ENCODE measurements around the gene AFF2. TPM values are rescaled to one million over a fixed set of nuclear protein-coding genes. Genes with fewer than 3 reads are reported as not detected.

AFF2 gene
- polyA plus RNA-seq, 1 experiment = 0.04 TPM

DNA sequence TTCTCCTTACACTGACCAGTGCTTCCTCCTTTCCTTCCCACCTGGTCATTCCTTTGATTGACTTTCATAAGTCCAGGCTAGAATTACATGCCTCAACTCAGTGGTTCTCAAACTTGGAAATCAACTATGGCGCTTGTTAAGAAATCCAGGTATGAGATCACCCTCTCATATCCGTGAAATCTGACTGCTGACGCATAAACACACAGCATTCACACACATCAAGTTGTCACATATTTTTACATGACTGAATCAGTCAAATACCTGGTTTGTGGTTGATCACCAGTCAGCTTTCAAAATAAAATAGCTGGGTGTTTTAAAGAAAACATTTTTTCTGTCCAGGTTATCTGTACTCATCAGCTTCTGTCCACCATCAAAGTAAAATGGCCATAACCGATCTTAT lies 433.5 kb downstream of the AFF2 start:
- CTCF ChIA-PET = no interaction called here
- H3K4me3 ChIP-seq (ENCODE audit: low read depth, low read length) = no peak overlapping the region
- H3K27ac ChIP-seq (ENCODE audit: low read depth, low read length) = no peak overlapping the region
- H3K27me3 ChIP-seq (ENCODE audit: control insufficient read depth, insufficient read depth, low read length) = no peaks in the 10 kb centered on the region
- TF ChIP-seq, protein P1, sequence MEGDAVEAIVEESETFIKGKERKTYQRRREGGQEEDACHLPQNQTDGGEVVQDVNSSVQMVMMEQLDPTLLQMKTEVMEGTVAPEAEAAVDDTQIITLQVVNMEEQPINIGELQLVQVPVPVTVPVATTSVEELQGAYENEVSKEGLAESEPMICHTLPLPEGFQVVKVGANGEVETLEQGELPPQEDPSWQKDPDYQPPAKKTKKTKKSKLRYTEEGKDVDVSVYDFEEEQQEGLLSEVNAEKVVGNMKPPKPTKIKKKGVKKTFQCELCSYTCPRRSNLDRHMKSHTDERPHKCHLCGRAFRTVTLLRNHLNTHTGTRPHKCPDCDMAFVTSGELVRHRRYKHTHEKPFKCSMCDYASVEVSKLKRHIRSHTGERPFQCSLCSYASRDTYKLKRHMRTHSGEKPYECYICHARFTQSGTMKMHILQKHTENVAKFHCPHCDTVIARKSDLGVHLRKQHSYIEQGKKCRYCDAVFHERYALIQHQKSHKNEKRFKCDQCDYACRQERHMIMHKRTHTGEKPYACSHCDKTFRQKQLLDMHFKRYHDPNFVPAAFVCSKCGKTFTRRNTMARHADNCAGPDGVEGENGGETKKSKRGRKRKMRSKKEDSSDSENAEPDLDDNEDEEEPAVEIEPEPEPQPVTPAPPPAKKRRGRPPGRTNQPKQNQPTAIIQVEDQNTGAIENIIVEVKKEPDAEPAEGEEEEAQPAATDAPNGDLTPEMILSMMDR (IDR thresholded peaks at IDR 0.05; ENCODE audit: low read depth, low read length) = no peak
- no peaks in the 10 kb centered on the region for H3K9me3 ChIP-seq (ENCODE audit: control insufficient read depth, insufficient read depth, low read length)
- DNase-seq (ENCODE audit: low read depth, low spot score) = no peak
- POLR2A ChIA-PET = no interaction called here

DNA sequence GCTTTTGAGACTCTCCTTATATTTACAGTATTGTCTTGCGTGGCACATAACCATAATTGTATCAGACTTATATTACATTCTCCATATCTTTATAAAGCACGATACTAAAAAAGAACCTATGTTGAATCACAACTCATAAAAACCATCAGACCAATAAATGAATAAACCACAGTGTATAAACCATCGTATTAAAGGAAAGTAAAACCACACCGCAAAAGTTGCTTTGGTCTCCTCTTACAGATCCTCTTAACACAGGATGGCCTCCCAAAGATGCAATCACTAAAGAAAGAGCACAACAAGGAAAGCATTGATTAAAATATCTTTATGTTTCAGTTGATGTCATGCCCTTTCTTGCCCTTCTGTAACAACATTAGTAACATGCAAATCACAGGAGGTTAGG lies 437.9 kb downstream of the AFF2 start:
- ChIA-PET POLR2A (no interaction called here), CTCF (no interaction called here)
- TF ChIP-seq, protein P1 (IDR thresholded peaks at IDR 0.05; ENCODE audit: low read depth, low read length) = no peak
- no peaks in the 10 kb centered on the region for H3K27me3 ChIP-seq (ENCODE audit: control insufficient read depth, insufficient read depth, low read length)
- DNase-seq (ENCODE audit: low read depth, low spot score) = no peak
- no peak overlapping the region for H3K27ac ChIP-seq (ENCODE audit: low read depth, low read length)
- no peak overlapping the region for H3K4me3 ChIP-seq (ENCODE audit: low read depth, low read length)
- no peaks in the 10 kb centered on the region for H3K9me3 ChIP-seq (ENCODE audit: control insufficient read depth, insufficient read depth, low read length)

DNA sequence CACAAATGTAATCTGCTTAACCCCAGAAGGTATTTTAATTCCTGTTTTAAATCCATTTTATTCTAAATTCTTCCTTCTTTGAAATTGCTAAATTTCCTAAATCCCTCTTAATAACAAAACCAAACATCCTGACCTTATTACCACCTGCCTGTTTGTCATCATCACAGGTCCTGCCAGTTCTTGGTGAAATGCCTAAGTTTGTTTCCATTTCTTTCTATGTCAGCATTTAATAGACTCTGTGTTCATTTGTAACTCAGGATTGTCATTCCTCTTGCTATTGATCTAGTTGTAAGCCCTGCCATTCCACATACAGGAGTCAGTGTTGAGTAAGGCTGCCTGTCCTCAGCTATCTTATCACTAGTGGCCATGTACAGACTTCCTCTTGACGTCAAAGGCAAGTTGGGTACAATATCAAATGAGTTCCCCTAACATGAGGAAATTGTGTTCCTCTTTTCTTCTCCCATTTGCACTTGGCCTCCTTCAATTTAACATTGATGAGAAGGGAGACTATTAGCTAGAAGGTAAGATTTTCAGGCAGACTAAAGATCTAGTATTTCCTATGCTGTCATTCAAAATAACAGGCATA lies 440.1 kb downstream of the AFF2 start:
- H3K27ac ChIP-seq (ENCODE audit: low read depth, low read length) = no peak overlapping the region
- TF ChIP-seq, protein P1 (IDR thresholded peaks at IDR 0.05; ENCODE audit: low read depth, low read length) = no peak
- ChIA-PET POLR2A (no interaction called here), CTCF (no interaction called here)
- H3K9me3 ChIP-seq (ENCODE audit: control insufficient read depth, insufficient read depth, low read length) = no peaks in the 10 kb centered on the region
- no peak overlapping the region for H3K4me3 ChIP-seq (ENCODE audit: low read depth, low read length)
- DNase-seq (ENCODE audit: low read depth, low spot score) = no peak
- no peaks in the 10 kb centered on the region for H3K27me3 ChIP-seq (ENCODE audit: control insufficient read depth, insufficient read depth, low read length)

DNA sequence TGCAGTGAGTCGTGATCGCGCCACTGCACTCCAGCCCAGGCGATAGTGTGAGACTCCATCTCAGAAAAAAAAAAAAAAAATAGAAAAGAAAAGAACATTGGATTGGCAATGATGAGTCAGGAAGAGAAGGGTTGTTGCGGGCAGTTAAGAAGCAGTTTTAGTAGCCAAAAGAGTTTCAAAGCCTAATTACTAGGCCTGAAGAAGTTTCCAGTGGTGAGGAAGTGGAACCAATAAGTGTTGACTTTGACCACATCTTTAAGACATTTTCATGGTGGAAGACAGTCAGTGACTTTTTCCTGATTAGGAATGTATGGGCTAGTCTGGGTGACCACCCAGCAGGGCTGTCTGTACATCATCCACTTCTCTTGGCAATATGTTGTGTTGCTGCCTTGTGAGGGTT lies 442.3 kb downstream of the AFF2 start:
- Histone ChIP-seq H3K27ac (ENCODE audit: low read depth, low read length) (no peak overlapping the region), H3K27me3 (ENCODE audit: control insufficient read depth, insufficient read depth, low read length) (no peaks in the 10 kb centered on the region), H3K4me3 (ENCODE audit: low read depth, low read length) (no peak overlapping the region), H3K9me3 (ENCODE audit: control insufficient read depth, insufficient read depth, low read length) (no peaks in the 10 kb centered on the region)
- DNase-seq (ENCODE audit: low read depth, low spot score) = no peak
- TF ChIP-seq, protein P1 (IDR thresholded peaks at IDR 0.05; ENCODE audit: low read depth, low read length) = no peak
- ChIA-PET POLR2A (no interaction called here), CTCF (no interaction called here)

DNA sequence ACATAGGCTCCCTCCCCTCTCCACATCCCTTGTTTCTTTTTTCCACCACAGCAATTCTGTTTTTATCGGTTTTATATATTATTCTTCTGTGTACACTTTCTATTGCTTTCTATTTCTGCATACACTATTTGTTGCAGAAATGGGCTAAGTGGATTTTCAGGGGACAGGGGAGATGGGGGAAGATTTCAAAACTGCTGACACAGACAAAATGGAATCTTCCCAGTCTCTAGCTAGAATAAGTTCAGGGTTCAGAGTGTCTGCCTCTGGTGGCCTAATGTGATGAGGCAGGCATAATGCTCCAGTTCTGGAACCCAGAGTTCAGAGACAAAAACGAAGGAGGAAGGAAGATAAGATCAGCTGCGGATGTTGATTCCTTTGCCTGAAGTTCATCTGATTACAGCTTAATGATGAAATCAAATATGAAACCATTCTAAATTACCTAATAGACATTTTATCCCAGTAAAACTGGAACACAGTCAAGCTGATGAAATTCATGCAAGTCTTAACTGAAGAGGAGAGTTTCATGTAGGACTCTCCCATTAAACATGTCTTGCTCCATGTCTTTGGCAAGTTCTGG lies 447.1 kb downstream of the AFF2 start:
- H3K9me3 ChIP-seq (ENCODE audit: control insufficient read depth, insufficient read depth, low read length) = no peaks in the 10 kb centered on the region
- H3K27me3 ChIP-seq (ENCODE audit: control insufficient read depth, insufficient read depth, low read length) = no peaks in the 10 kb centered on the region
- no peak for DNase-seq (ENCODE audit: low read depth, low spot score)
- H3K4me3 ChIP-seq (ENCODE audit: low read depth, low read length) = no peak overlapping the region
- TF ChIP-seq, protein P1 (IDR thresholded peaks at IDR 0.05; ENCODE audit: low read depth, low read length) = no peak
- ChIA-PET CTCF (no interaction called here), POLR2A (no interaction called here)
- no peak overlapping the region for H3K27ac ChIP-seq (ENCODE audit: low read depth, low read length)
